Frontal cortex (tissue), 4 donors: ENCODE data around the gene IL1R1. TPM values are rescaled to one million over a fixed set of nuclear protein-coding genes. Genes with fewer than 3 reads are reported as not detected.
"Not testable (repeated sequence)": the region's sequence is repeated elsewhere in the genome, so short reads cannot be mapped to it uniquely, and the experiment has no call there.

Experiments used
- DNase-seq, 2 donors: peaks; one replicate each; pipeline ENCODE4 v3.0.0; 2012; ENCODE audit warnings: low spot score in 2 of 2
- FAIRE-seq: peaks from 2 replicates; lab custom pipeline; 2012; peaks lifted over from hg19 to GRCh38; lab: Jason Lieb, UNC
- total RNA-seq: library from RNA; depleted of rRNA; stranded (reverse); fragments of >200 nt; gene quantifications from one replicate; pipeline ENCODE4 v1.2.3, GENCODE V29; 2014
- donor health status: control.
- donor health status: control.
- donor health status: control.

The IL1R1 gene, protein sequence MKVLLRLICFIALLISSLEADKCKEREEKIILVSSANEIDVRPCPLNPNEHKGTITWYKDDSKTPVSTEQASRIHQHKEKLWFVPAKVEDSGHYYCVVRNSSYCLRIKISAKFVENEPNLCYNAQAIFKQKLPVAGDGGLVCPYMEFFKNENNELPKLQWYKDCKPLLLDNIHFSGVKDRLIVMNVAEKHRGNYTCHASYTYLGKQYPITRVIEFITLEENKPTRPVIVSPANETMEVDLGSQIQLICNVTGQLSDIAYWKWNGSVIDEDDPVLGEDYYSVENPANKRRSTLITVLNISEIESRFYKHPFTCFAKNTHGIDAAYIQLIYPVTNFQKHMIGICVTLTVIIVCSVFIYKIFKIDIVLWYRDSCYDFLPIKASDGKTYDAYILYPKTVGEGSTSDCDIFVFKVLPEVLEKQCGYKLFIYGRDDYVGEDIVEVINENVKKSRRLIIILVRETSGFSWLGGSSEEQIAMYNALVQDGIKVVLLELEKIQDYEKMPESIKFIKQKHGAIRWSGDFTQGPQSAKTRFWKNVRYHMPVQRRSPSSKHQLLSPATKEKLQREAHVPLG
- total RNA-seq: 0.41 TPM

DNA sequence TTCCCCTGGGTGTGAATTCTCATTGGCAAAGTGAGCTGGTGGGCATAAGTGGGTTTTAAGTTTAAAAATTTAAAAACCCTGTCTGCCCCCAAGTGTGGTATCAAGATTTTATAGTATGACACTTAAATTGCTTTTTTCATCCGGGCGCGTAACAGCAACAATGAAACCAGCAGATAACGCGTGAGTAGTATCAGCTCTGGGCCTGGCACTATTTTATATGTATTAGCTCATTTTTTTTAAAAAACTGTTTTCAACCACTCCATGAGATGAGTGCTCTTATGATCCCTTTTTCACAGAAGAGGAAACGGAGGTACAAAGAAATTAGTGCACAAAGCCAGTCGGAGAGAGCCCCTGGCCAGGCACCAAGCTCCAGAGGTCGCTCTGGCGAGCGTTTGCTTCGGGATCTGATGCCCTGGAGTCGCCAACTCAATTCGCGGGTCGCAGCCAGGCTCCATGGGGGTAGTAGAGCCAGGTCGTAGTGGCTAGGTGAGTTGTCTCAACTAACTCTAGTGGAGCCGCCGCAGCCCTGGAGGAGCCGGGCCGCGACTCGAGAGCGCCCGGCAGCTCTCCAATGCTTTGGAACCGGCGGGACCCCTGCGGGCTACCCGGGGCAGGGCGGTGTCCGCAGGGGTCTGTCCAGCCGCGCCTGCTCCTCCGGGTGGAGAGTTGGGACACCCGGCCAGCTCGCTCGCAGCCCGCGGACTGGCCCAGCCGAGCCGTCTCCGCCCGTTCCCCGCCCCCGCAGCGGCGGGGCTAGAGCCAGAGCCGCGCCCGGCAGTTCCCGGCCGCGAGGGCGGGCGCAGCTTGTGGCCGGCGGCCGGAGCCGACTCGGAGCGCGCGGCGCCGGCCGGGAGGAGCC is at the start of gene IL1R1:
IL1R1 (plus strand) TSS at position 777 of the 859 bp plus-strand sequence. CDS start 14,979 bp downstream, outside the sequence.
- DNase-seq (peak; percentile 70 to 87), FAIRE-seq (no peak)

DNA sequence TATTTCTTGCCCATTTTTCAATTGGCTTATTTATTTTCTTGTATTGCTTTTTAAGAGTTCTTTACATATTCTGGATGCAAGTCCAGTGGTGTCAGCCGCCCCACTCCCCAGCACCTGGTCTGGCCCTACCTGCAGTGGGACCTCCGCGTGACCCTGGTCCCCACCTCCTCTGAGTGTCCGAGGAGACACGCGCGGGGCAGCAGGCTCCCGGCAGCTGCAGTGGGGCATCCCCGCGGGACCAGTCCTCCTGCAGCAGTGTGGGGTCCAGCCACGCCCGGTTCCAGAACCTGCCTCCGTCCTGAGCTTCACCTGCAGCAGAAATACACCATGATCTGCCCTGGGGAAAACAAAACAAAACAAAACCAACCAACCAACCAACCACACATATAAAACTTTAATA is 48.9 kb upstream of the IL1R1 start:
- DNase-seq (no peak), FAIRE-seq (no peak)

DNA sequence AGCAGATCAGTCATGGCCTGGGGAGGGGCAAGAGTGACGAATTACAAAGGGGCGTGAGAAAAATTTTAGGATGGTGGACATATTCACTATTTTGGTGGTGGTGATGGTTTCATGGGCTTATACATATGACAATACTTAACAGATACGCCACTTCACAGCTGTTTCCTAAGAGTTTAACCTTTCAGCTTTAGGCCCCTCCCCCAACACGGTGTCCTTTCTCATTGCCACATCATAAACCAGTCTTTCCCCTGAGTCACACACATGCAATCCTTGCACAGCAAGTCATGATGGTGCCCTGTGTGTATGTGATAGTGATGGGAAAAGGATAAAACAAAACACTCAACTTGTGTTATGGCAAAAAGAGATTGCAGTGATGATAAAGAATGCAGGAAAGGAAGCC is 47.6 kb upstream of the IL1R1 start:
- FAIRE-seq: no peak
- no peak for DNase-seq

DNA sequence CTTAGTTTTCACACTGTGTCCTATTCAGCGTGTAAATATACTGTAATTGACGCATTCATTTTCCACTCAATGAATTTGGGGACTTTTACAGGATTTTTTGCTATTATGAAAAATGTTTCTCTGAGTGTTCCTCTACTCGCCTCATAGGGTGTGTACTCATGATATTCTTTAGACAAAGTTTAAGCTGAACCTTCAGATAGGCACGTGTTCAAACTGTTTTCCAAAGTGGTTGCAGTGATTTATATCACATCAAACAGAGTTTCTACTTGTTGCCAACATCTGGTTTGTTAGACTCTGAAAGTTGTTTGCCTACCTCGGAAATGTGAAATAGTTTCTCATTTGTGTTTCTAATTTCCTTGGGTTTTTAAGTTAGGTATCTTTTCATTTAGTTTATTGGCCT is 46.4 kb upstream of the IL1R1 start:
- DNase-seq (no peak), FAIRE-seq (no peak)

DNA sequence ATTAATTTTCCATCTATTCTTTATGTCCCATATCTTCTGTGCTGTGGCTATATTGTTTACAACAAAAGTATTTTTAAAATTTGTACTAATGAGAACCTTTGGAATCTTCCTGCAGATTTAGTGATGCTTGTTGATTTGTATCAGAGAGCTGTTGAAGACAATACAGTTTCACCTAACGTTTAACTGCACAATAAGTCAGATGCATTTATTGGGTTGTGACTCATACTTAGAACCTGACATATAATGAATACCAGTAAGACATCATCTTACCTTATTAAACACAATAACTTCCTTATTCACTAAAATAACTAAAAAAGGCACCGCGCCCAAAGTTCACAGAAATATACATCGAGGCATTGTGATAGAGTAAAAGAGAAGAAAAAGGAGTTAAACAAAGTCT is 43.8 kb upstream of the IL1R1 start:
- no peak for FAIRE-seq
- DNase-seq: no peak

DNA sequence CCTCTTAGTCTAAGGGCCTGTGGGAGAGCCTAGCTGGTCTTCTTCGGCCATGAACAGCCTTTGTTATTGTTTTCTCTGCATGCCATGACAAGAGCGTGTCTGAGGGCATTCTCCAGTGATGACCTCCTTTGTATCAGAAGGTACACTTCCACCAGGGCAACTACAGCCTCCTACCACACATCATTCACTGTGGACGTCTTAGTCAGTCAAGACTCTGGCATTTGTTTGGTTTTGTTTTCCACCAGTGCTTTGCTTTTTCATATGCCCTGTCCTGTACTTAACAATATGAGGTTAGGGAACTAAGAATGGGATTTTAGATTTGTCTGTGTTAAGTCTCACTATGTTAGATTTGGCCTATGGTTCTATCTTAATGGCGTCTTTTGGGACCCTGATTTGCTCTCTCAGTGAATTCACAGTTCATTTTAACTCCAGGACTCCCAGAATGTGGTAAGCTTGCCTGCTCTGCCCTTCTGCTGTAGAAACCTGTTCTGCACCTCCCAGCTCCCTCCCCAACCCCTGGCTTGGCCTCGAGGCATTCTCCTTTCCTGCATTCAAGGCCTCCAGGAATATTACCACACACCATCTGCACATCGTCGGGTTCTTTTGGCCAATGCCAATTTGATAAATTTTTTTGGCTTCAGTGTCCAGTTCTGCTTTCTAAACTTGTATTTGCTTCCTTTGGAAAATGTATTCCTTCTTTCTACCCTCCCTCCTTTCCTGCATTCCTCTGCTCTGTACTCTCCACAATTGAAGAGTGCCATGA is 42.8 kb upstream of the IL1R1 start:
- DNase-seq (no peak), FAIRE-seq (no peak)

DNA sequence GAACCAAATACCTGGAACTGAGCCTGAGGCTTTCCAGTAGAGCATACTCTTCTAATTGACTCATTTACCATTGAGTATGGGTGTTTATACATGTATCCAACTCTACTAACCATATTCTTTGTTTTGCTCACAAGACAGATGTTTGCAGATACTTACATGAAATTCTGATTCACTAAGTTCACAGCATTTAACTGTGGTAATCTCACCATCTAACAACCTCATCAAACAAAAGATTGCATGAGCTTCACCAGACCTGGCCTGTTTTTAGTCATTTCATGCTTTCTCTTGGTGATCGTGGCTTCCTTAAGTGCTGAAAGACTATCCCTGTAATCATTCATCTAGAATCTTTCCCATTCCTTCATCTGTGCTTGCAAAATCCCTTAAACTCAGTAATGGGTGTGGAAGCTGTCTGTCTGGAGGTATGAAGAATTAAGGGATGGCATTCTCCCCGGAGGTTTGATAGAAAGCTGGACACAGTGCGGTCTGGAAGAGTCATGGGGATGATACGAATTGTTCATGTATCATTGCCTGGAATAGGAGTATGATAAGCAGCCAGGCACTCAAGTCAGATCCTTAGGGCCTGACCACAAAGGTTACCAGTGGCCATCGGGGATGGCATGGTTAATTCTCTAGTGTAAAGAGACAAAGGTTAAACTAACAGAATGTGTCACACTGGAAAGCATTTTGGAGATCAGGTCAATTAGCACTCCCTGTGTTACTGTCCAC is 42.0 kb upstream of the IL1R1 start:
- FAIRE-seq: no peak
- no peak for DNase-seq

DNA sequence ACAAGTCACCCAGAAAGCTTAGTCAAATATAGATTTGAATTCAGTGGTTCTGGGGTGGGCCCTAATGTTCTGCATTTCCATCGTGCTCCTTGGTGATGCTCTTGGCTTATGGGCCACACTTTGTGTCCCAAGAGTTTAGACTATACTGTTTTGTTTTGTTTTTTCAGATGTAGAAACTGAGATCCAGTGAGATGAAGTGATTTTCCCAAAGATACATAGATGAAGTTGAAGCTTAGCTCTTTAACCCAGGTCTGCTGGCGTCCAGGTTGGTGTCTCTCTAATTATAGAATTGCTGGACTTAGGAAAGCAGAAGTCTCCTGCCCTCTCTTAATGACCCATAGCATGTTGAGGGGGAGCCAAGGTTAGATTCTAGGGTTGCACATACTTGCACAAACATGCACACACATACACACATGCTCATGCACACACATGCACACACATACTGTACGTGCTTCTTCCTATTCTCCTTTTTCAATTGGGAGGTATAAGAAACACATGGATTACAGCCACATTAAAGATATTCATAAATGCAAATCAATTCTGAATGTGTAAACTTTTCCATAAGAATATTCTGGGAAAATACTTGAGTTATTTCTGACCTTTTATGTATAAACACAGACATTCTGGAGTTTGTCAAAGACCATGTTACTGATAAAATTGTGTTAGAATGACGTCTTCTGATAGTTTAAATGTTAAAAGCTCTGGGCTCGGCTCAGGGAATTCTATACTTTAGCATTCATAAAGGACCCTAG is 41.3 kb upstream of the IL1R1 start:
- FAIRE-seq (no peak), DNase-seq (no peak)

DNA sequence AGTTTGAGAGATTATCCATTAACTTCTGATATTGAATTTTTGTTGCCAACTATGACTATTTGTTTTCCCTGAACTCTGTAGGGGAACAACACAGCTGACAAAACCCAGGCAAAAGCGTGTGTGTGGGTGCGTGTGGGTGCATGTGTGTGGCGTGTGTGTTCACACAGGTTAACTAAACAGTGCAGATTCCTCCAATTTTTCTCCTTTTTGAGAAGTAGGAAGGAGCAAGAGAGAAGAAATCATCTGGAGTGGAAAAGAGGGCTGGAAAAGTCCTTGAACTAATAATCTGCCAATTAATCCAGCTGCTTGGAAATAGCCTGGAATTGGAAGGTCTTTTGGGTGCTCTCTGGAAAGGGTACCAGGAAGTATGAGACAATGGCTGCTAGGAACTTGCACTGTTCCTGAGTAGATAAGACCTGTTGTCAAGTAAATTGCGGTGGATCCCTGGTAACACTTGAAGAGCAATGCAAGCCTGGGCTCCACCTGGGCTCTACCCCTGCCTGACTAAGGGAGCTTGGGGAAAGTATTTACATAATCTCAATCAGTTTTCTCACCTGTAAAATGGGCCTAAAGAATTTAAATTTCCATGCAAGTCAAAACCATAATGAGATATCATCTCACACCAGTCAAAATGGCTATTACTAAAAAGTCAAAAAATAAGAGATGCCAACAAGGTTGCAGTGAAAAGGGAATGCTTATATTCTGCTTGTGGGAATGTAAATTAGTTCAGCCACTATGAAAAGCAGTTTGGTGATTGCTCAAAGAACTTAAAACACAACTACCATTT is 40.5 kb upstream of the IL1R1 start:
- DNase-seq (no peak), FAIRE-seq (no peak)

DNA sequence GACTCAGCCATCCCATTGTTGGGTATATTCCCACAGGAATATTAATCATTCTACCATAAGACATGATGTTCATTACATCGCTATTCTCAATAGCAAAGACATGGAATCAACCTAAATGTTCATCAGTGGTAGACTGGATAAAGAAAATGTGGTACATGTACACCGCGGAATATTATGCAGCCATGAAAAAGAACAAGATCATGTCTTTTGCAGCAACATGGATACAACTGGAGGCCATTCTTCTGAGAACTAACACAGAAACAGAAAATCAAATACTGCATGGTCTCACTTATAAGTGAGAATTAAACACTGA is 40.0 kb upstream of the IL1R1 start:
- not testable (repeated sequence) for DNase-seq, FAIRE-seq

DNA sequence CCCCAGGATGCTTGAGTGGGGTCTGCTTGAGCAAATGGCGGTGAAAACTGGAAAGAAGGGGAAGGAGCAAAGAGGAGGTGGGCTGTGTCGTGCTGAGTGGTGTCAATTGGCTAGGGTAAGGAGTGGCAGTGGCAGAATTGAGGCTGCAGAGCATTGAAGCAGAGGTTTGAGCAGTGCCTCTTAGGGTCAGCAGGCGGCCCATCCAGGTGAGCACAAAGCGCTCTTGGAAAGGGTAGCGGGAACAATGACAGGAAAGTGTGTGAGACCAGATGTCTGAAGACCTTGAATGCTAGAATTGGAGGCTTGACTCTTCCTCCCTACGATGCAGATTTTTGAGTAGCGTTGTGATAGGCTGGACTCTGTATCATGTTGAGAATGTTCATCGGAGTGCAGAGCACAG is 39.3 kb upstream of the IL1R1 start:
- FAIRE-seq: no peak
- DNase-seq: no peak

DNA sequence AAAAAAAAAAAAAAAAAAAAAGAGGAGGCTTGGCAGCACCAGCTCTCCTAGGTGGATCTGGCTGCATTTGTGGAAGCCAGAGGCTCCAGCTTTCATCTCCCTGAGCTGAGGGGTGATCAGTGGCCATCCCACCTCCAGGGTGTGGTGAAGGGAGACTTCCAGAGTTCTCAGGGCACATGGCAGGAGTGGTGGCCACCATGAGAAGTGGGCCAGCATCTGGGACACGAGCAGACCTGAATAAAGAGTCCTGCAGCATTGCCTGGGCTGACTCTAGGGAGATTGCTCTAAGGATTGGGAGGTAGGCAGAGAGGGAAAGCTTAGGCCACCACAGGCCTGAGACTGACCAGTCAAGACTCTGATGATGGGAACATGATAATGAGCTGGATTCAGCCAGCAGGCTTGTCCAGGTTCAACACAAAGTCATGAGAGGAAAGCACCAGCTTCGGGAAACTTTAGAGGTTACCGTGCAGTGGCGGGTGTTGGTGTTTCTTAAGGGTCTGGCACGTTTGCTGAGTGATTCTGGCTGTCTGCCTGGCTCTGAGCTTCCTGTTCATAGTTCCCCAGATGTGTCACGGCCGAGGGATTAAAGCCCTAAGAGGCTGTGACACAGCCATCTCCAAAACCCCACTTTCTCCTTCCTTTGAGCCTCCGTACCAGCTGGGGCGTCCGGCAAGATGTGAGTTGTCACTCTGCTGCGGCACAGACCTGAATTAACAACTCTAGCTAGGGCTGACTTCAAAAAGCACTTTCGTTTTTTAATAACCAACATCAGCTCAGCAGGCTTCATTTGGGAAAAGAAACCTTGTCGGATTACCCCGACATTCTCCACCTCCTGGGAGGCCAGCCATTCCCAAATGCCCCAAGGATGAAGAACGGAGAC is 38.3 kb upstream of the IL1R1 start:
- FAIRE-seq: no peak
- DNase-seq: no peak

DNA sequence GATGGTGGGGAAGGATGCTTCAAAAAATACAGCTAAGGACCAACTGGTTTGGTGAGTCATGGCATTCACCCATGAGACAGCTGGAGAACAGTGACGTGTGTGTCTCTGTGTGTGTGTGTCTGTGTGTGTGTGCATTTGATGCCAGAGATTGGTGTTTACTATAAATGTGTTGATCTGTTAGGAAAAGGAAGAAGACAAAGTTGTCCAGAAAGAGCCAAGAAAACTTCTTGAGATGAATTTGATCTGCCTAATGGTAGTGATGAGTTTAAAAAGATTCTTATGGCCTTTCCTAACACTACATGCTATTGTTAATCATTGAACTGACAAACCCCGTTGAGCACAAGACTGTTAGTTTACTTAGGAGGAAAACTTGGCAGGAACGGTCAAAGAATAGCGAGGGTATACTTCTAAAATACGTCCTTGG is 36.4 kb upstream of the IL1R1 start:
- no peak for FAIRE-seq
- no peak for DNase-seq

DNA sequence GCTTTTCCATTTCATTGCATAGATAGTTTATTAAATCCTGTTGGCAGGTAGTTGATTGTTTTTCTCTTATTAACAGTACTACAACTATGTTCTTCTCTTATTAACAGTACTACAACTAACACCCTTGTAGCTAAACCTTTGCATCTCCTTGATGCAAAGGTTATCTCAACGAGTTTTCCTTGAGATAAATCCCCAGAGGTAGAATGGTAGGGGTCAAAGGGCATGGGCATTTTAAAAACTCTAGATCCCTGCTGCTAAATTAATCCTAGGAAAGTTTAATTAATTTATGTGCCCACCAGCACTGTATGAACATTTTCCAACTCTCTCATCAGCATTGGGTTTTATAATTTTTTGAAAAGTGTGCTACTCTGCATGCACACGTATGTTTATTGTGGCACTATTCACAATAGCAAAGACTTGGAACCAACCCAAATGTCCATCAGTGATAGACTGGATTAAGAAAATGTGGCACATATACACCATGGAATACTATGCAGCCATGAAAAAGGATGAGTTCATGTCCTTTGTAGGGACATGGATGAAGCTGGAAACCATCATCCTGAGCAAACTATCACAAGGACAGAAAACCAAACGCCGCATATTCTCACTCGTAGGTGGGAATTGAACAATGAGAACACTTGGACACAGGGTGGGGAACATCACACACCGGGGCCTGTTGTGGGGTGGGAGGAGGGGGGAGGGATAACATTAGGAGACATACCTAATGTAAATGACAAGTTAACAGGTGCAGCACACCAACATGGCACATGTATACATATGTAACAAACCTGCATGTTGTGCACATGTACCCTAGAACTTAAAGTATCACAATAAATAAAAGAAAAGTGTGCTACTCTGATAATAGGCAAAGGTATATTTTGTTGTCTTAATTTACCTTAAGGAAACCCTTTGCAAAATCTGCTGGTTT is 35.5 kb upstream of the IL1R1 start:
- FAIRE-seq, DNase-seq: not testable (repeated sequence)

DNA sequence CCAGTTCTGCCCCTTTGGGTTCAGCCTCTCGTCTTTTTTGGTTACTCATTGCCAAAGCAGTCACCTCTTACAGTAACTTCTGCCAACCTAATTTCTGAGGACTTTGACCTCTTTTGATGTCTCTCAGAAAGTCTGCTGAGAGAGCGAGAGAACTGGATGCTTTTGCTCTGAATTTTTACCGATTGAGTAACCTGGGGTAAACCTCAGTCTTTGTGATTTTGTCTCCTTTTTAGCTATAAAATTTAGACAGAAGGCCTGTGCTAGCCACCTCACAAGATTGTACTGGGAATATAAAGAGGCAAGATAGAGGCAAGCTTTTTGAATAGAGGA is 34.8 kb upstream of the IL1R1 start:
- DNase-seq (no peak), FAIRE-seq (no peak)

DNA sequence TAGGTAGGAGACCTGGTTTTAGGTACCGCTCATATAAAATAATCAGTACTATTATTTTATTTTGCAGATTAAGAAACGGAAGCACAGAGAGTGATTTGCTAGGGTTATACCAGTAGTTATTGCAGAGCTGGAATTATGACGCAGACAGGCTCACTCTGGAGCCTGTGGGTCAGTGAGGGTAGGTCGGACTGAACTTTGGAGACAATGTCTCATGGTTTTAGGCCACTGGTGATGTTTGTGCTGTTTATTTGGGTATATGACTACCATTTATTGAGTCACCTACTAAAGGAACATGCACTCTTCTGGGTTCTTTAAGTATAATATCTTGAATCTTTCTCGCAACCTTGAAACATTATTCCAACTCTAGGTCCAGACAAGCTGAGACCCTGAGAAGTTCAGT is 33.5 kb upstream of the IL1R1 start:
- FAIRE-seq (no peak), DNase-seq (no peak)
